Calu3 (cell line): ENCODE measurements around the gene IRS2. TPM values are rescaled to one million over a fixed set of nuclear protein-coding genes. Genes with fewer than 3 reads are reported as not detected.

Experiments
- BruUV-seq: library from RNA; stranded (reverse); fragments of 400-500 nt; replicated peaks from 2 replicates; lab custom pipeline; 2021; lab: Mats Ljungman, UMichigan
- CTCF ChIA-PET: fragments of 300-600 bp; sonication (Branson Sonifier 250); formaldehyde crosslinking; loops from one replicate; lab custom pipeline; 2022; ENCODE audit warnings: antibody characterized with exemption; lab: Charles Lee
- DNase-seq: peaks from one replicate; pipeline ENCODE4 v3.0.0; 2022
- H3K27ac Mint-ChIP-seq: one replicate; pipeline ENCODE4 v1.8.0; 2022; ENCODE audit warnings: mixed read lengths; ENCODE audit not compliant: unreplicated experiment
- H3K27me3 Mint-ChIP-seq: one replicate; pipeline ENCODE4 v1.8.0; 2022; ENCODE audit warnings: mixed read lengths; ENCODE audit not compliant: unreplicated experiment
- H3K36me3 Mint-ChIP-seq: one replicate; pipeline ENCODE4 v1.8.0; 2022; ENCODE audit warnings: mild to moderate bottlenecking, moderate library complexity, mixed read lengths; ENCODE audit not compliant: insufficient read depth, unreplicated experiment
- H3K4me1 Mint-ChIP-seq: one replicate; pipeline ENCODE4 v1.8.0; 2022; ENCODE audit warnings: mild to moderate bottlenecking, low read depth, mixed read lengths; ENCODE audit not compliant: unreplicated experiment
- H3K4me3 Mint-ChIP-seq: one replicate; pipeline ENCODE4 v1.8.0; 2022; ENCODE audit warnings: mild to moderate bottlenecking, low read depth, moderate library complexity, mixed read lengths; ENCODE audit not compliant: unreplicated experiment
- H3K9me3 Mint-ChIP-seq: one replicate; pipeline ENCODE4 v1.8.0; 2022; ENCODE audit warnings: low read depth, mixed read lengths; ENCODE audit not compliant: unreplicated experiment
- CTCF ChIP-seq: fragments of 200-600 bp; IDR thresholded peaks from one replicate; pipeline ENCODE4 v1.8.0; 2022; ENCODE audit warnings: antibody characterized with exemption; ENCODE audit not compliant: unreplicated experiment
- intact Hi-C: fragments of 100-400 bp; cut with micrococcal nuclease; formaldehyde crosslinking; loops from one replicate; pipeline ENCODE4 v1.10.0; 2022; ENCODE audit not compliant: unreplicated experiment
- total RNA-seq: library from RNA; stranded (reverse); gene quantifications from 2 replicates; pipeline ENCODE4 v1.2.3, GENCODE V29; 2022

Gene IRS2
- total RNA-seq, 1 experiment from 2014 or later, result 5.4 TPM

GRCh38 chr13:109748677-109749076, 37.7 kb downstream of the IRS2 start:
- Mint-ChIP-seq H3K9me3 (no peaks in the 10 kb centered on the region), H3K4me3 (no peak overlapping the region), H3K27ac (no peak overlapping the region), H3K36me3 (no peaks in the 10 kb centered on the region), H3K4me1 (peaks cover 14% of the 10 kb centered on the region), H3K27me3 (no peaks in the 10 kb centered on the region)
- DNase-seq, result no peak
- CTCF ChIA-PET, result no interaction called here
- BruUV-seq, result no TSS peak
- intact Hi-C loops, result no loop called here
- TF ChIP-seq CTCF, result no peak

GRCh38 chr13:109747524-109747923, 38.9 kb downstream of the IRS2 start:
- H3K4me3 Mint-ChIP-seq, result no peak overlapping the region
- intact Hi-C loops, result no loop called here
- no peaks in the 10 kb centered on the region for H3K27me3 Mint-ChIP-seq
- DNase-seq, result no peak
- H3K9me3 Mint-ChIP-seq, result no peaks in the 10 kb centered on the region
- no peaks in the 10 kb centered on the region for H3K36me3 Mint-ChIP-seq
- no peak for TF ChIP-seq CTCF
- no TSS peak for BruUV-seq
- H3K4me1 Mint-ChIP-seq, result peaks cover 14% of the 10 kb centered on the region
- CTCF ChIA-PET, result no interaction called here
- H3K27ac Mint-ChIP-seq, result no peak overlapping the region

GRCh38 chr13:109746364-109746763, 40.0 kb downstream of the IRS2 start:
- peaks cover 14% of the 10 kb centered on the region for H3K4me1 Mint-ChIP-seq
- no peaks in the 10 kb centered on the region for H3K9me3 Mint-ChIP-seq
- TF ChIP-seq CTCF, result no peak
- H3K27ac Mint-ChIP-seq, result no peak overlapping the region
- H3K36me3 Mint-ChIP-seq, result no peaks in the 10 kb centered on the region
- H3K4me3 Mint-ChIP-seq, result no peak overlapping the region
- intact Hi-C loops, result no loop called here
- no peak for DNase-seq
- CTCF ChIA-PET, result no interaction called here
- H3K27me3 Mint-ChIP-seq, result no peaks in the 10 kb centered on the region
- BruUV-seq, result no TSS peak

GRCh38 chr13:109745702-109746101, 40.7 kb downstream of the IRS2 start:
- no peak overlapping the region for H3K27ac Mint-ChIP-seq
- H3K9me3 Mint-ChIP-seq, result no peaks in the 10 kb centered on the region
- TF ChIP-seq CTCF, result no peak
- CTCF ChIA-PET, result no interaction called here
- DNase-seq, result no peak
- no peaks in the 10 kb centered on the region for H3K27me3 Mint-ChIP-seq
- BruUV-seq, result no TSS peak
- H3K4me1 Mint-ChIP-seq, result peaks cover 14% of the 10 kb centered on the region
- intact Hi-C loops, result no loop called here
- H3K4me3 Mint-ChIP-seq, result no peak overlapping the region
- no peaks in the 10 kb centered on the region for H3K36me3 Mint-ChIP-seq
